GM12875 (cell line): Measurements from ENCODE around the gene ANAPC16.
"Not testable (repeated sequence)": the region's sequence is repeated elsewhere in the genome, so short reads cannot be mapped to it uniquely, and the experiment has no call there.

Experiments
- H3K4me3 ChIP-seq: one replicate; pipeline ENCODE4 v1.5.1; 2011; ENCODE audit warnings: low read depth, low read length, control low read depth
- TF ChIP-seq, protein P1 (sequence below): IDR thresholded peaks from 2 replicates; pipeline ENCODE4 v1.5.1; 2011; ENCODE audit warnings: low read depth, mild to moderate bottlenecking, control low read depth, inconsistent platforms, low read length, moderate library complexity, borderline replicate concordance; ENCODE audit not compliant: insufficient read depth

The ANAPC16 gene

DNA sequence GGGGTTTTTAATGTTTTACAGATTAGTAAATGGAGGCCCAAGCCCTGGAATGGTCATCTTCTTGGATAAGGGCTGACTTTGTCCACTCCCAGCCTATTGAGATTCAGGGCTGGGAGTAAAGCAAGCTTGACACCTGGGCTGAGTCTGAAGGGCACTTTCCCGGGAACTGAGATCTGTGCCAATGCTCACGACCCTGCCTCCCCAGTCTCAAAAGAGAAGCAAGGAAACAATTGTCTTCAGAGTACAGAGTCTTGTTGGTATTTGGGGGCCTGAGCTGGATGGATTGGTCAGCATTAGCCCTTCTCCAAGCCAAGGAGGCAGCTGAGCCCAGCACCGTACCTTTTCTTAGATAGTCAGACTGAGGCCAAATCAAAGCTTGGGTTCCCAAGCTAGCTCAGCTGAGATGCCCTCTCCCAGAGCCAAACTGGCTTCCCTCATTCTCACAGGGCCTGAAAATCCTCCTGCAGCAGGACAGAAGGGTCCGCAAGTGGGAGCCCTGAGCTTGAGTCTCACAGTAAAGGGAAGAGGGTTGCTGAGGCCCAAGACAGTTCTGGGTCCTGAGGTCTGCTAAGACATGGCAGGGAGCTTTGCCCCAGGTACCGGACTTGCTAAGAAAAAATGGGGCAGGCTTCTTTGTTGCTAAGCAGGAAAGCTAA lies 61.7 kb downstream of the ANAPC16 start:
- TF ChIP-seq, protein P1, sequence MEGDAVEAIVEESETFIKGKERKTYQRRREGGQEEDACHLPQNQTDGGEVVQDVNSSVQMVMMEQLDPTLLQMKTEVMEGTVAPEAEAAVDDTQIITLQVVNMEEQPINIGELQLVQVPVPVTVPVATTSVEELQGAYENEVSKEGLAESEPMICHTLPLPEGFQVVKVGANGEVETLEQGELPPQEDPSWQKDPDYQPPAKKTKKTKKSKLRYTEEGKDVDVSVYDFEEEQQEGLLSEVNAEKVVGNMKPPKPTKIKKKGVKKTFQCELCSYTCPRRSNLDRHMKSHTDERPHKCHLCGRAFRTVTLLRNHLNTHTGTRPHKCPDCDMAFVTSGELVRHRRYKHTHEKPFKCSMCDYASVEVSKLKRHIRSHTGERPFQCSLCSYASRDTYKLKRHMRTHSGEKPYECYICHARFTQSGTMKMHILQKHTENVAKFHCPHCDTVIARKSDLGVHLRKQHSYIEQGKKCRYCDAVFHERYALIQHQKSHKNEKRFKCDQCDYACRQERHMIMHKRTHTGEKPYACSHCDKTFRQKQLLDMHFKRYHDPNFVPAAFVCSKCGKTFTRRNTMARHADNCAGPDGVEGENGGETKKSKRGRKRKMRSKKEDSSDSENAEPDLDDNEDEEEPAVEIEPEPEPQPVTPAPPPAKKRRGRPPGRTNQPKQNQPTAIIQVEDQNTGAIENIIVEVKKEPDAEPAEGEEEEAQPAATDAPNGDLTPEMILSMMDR: no peak
- H3K4me3 ChIP-seq: no peak overlapping the region

- TF ChIP-seq, protein P1: no peak
Measured at GRCh38 chr10:72277996-72278667, 62.3 kb downstream of the ANAPC16 start.

GRCh38 chr10:72278668-72279393 lies 63.0 kb downstream of the ANAPC16 start:
- TF ChIP-seq, protein P1: 0 out of 2 replicates have a peak, but pooled peaks have one; percentile 8
- H3K4me3 ChIP-seq: no peak overlapping the region

More at GRCh38 chr10:72277996-72278667, 62.3 kb downstream of the ANAPC16 start:
- no peak overlapping the region for H3K4me3 ChIP-seq

DNA sequence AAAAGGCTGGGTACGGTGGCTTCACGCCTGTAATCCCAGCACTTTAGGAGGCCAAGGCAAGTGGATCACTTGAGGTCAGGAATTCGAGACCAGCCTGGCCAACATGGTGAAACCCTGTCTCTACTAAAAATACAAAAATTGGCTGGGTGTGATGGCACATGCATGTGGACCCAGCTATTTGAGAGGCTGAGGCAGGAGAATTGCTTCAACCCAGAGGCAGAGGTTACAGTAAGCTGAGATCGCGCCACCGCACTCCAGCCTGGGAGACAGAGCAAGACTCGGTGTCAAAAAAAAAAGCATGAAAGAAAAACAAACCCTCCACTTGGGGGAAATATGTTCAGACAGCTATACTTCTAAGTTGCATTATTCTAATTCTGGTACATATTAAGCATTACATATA lies 63.8 kb downstream of the ANAPC16 start:
- H3K4me3 ChIP-seq: not testable (repeated sequence)

DNA sequence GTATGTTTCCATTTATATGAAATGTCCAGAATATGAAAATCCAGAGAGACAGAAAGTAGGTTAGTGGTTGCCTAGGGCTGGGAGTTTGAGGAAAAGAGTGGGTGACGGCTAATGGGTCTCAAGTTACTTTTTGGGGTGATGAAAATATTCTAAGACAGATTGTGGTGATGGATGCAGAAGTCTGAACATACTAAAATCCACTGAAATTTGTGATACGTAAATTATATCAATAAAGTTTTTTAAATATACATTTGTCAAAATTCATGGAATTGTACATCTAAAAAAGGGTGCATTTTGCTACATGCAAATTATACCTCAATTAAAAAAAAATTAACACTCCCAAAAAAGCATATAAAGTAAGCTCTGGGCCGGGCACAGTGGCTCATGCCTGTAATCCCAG lies 67.3 kb downstream of the ANAPC16 start:
- TF ChIP-seq, protein P1: no peak
- H3K4me3 ChIP-seq: no peak overlapping the region
